ENCODE results near the gene PLPP6. TPM values are rescaled to one million over a fixed set of nuclear protein-coding genes. Genes with fewer than 3 reads are reported as not detected.

PLPP6 gene
- total RNA-seq (2021; fragmentation: NEBNext Ultra II Directional; extraction: Animal tissue kit (Norgen Biotek cat#: 25700)) (12.0 and 13.3 TPM in 2 replicates), polyA plus RNA-seq (2011; rRNA removed) (11.8 and 13.0 TPM in 2 replicates), polyA minus RNA-seq (2011; rRNA and poly(A)+ RNA removed) (17.4 and 19.6 TPM in 2 replicates)
- 12.1 TPM for polyA plus RNA-seq (2011; cell fraction: cytosol; rRNA removed)
- 12.1 TPM for polyA plus RNA-seq (2011; cell fraction: nucleus; rRNA removed)
- polyA plus RNA-seq (2012, experiment 1 of 2), result 8.9 to 11.4 TPM (median 9.3 TPM) in 4 replicates
- 1.9 TPM for polyA plus RNA-seq (2012, experiment 2 of 2)
- 14.2 TPM for polyA plus RNA-seq (2013, experiment 1 of 2)
- 17.0 TPM for polyA plus RNA-seq (2013, experiment 2 of 2)
- polyA minus RNA-seq (2011; cell fraction: cytosol; rRNA and poly(A)+ RNA removed), result 10.4 TPM
- polyA minus RNA-seq (2011; cell fraction: nucleus; rRNA and poly(A)+ RNA removed), result 19.6 TPM
- long read RNA-seq, experiment 1, transcript PLPP6-201 (1 exons, 2,944 nt), result major isoform, 7 of 8 reads
- long read RNA-seq, experiment 1, partial matches to known transcripts, result 0 of 8 reads
- long read RNA-seq, experiment 1, other reads (novel, unspliced or antisense), result 1 of 8 reads
- long read RNA-seq, experiment 2, result 0 reads

DNA sequence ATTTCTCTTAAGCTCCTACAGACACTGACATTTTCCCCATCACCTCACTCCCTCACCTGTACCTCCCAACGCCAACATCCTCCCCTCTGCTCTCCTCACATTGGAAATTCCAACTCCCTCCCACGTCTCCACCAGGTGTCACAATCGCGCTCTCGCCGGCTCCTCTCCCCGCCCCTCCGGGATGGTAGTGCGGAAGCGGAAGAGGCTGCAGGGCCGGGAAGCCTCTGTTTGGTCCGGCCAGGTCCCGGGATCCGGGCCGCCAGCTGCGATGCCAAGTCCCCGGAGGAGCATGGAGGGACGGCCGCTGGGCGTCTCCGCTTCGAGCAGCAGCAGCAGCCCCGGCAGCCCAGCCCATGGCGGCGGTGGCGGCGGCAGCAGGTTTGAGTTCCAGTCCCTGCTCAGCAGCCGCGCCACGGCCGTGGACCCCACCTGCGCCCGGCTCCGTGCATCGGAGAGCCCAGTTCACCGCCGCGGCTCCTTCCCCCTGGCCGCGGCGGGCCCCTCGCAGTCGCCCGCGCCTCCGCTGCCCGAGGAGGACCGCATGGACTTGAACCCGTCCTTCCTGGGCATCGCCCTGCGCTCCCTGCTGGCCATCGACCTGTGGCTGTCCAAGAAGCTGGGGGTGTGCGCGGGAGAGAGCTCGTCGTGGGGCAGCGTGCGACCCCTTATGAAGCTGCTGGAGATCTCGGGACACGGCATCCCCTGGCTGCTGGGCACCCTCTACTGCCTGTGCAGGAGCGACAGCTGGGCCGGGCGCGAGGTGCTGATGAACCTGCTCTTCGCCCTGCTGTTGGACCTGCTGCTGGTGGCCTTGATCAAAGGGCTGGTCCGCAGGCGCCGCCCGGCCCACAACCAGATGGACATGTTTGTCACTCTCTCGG, at the start of gene PLPP6:
TSS of gene PLPP6 (plus strand) at position 187 of the 881 bp plus-strand sequence. CDS start at position 269, 82 bp downstream.
- H3K79me2 ChIP-seq (ENCODE audit: control insufficient read depth in 1 of 2, insufficient read depth in 2 of 2, low read length in 2 of 2), result peaks cover 3 to 9% of the 10 kb centered on the region in 2 experiments; a peak in 2 of 4 replicates
- H4K5ac ChIP-seq (ENCODE audit: insufficient read length, low read depth, low read length), result peak within 1 kb of the TSS; percentile 51
- H2BK12ac ChIP-seq (ENCODE audit: low read depth, low read length), result peak within 1 kb of the TSS; percentile 18; the same call in 1 of the 2 replicates
- H4K8ac ChIP-seq (ENCODE audit: extremely low read depth, insufficient read depth, low read length), result peak within 1 kb of the TSS; percentile 77
- H3K27ac ChIP-seq (ENCODE audit: low read depth, low read length), result no peak within 1 kb of the TSS
- H4K91ac ChIP-seq (replicated peaks; ENCODE audit: insufficient read length, low read length), result peak within 1 kb of the TSS; percentile 1
- H3K4me3 ChIP-seq (ENCODE audit: extremely low read depth in 1 of 4, insufficient read depth in 2 of 4, low read depth in 3 of 4, low read length in 4 of 4), result peak within 1 kb of the TSS; percentile 46 to 84 (median 82)
- peak within 1 kb of the TSS; percentile 63 for H3K18ac ChIP-seq (ENCODE audit: extremely low read depth, low read length)
- FAIRE-seq, result no peak
- no peak within 1 kb of the TSS; the same call in 1 of the 2 replicates for H2BK15ac ChIP-seq (ENCODE audit: low read length)
- H2BK20ac ChIP-seq (ENCODE audit: low read length), result no peak within 1 kb of the TSS
- H2AK5ac ChIP-seq (ENCODE audit: low read depth, low read length), result no peak within 1 kb of the TSS
- no peak within 1 kb of the TSS for H3K56ac ChIP-seq (replicated peaks; ENCODE audit: insufficient read length, low read depth, low read length)
- ChIA-PET CTCF (ENCODE audit: partially characterized antibody) (interaction anchor here (0.8 to 2.0 kb wide), 12 partner anchors 9 to 273 kb away, joined by 3 to 7 read pairs (median 3); partner anchors contain the start of gene AK3), POLR2A (ENCODE audit: partially characterized antibody) (interaction anchor here (0.7 to 2.8 kb wide), 5 partner anchors 8 to 780 kb away, joined by 3 to 8 read pairs (median 6); partner anchors contain the start of genes AK3 and CDC37L1)
- DNase-seq (ENCODE audit: low read depth in 1 of 2, low spot score in 2 of 2), result peak; percentile 90 to 91
- H2AFZ ChIP-seq (ENCODE audit: low read length), result peak within 1 kb of the TSS; percentile 70
- H3K23me2 ChIP-seq (ENCODE audit: low read depth, low read length), result peaks cover 16% of the 10 kb centered on the region
- peaks cover 4 to 23% (median 9%) of the 10 kb centered on the region in 4 experiments for H3K4me1 ChIP-seq (replicated peaks in 1 of 4; ENCODE audit: control insufficient read depth in 3 of 4, insufficient read depth in 4 of 4, low read length in 3 of 4)
- no peak within 1 kb of the TSS for H3K23ac ChIP-seq (ENCODE audit: insufficient read length)
- 5% methylated on average over 66 of the region's 70 CpGs; no CpG with 5 or more reads in 1 of the 2 experiments for WGBS, 2 experiments (ENCODE audit: extremely low coverage in 1 of 2, insufficient coverage in 1 of 2, insufficient read length in 1 of 2, insufficient replicate concordance in 2 of 2, low coverage in 1 of 2, low lambda C conversion rate in 2 of 2, missing lambda C conversion rate in 1 of 2)
- no peak within 1 kb of the TSS for H2BK120ac ChIP-seq (replicated peaks; ENCODE audit: low read depth, low read length)
- peak within 1 kb of the TSS; percentile 40 to 82 (median 73) for H3K9ac ChIP-seq (replicated peaks in 1 of 4; ENCODE audit: extremely low read depth in 1 of 4, low read depth in 3 of 4, low read length in 3 of 4)
- H4K20me1 ChIP-seq (replicated peaks in 1 of 2; ENCODE audit: control insufficient read depth in 1 of 2, insufficient read depth in 2 of 2, low read length in 2 of 2), result no peaks in the 10 kb centered on the region
- H3K27me3 ChIP-seq (replicated peaks in 1 of 4; ENCODE audit: control insufficient read depth in 3 of 4, extremely low read depth in 1 of 4, insufficient read depth in 3 of 4, low read length in 3 of 4), result no peaks in the 10 kb centered on the region
- peaks cover 6% of the 10 kb centered on the region; the same call in 1 of the 2 replicates for H3K79me1 ChIP-seq (ENCODE audit: low read depth, low read length)
- no peaks in the 10 kb centered on the region for H3K36me3 ChIP-seq (ENCODE audit: control insufficient read depth in 2 of 4, insufficient read depth in 4 of 4, low read length in 3 of 4)
- peak within 1 kb of the TSS; percentile 94 to 95 for H3K4me2 ChIP-seq (ENCODE audit: insufficient read depth in 1 of 2, low read depth in 2 of 2, low read length in 2 of 2)
- H3K14ac ChIP-seq (ENCODE audit: insufficient read length), result no peak within 1 kb of the TSS
- no peaks in the 10 kb centered on the region for H3K9me3 ChIP-seq (ENCODE audit: insufficient read depth in 2 of 2, low read depth in 1 of 2, low read length in 1 of 2)
- peak within 1 kb of the TSS; percentile 88; the same call in 1 of the 2 replicates for H2BK5ac ChIP-seq (ENCODE audit: low read depth, low read length)
- H3K4ac ChIP-seq (replicated peaks; ENCODE audit: insufficient read length, low read depth, low read length), result no peak within 1 kb of the TSS
- TF ChIP-seq PHF8 (conservative IDR thresholded peaks at IDR 0.05; ENCODE audit: low read depth, low read length) (peak; percentile 83), POLR2A (IDR thresholded peaks at IDR 0.05; ENCODE audit: control extremely low read depth in 1 of 2, low read depth in 2 of 2, low read length in 2 of 2) (peak; percentile 34 to 70), RNF2 (IDR thresholded peaks at IDR 0.05; ENCODE audit: borderline replicate concordance, low read depth, low read length, missing control alignments, poor library complexity, severe bottlenecking) (no peak), CHD1 (IDR thresholded peaks at IDR 0.05; ENCODE audit: low read depth, low read length) (no peak)
- TF ChIP-seq, protein P1, sequence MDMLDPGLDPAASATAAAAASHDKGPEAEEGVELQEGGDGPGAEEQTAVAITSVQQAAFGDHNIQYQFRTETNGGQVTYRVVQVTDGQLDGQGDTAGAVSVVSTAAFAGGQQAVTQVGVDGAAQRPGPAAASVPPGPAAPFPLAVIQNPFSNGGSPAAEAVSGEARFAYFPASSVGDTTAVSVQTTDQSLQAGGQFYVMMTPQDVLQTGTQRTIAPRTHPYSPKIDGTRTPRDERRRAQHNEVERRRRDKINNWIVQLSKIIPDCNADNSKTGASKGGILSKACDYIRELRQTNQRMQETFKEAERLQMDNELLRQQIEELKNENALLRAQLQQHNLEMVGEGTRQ (IDR thresholded peaks at IDR 0.05; ENCODE audit: low read length), result no peak

All from H1 (cell line).